CD14-positive monocyte (primary cell): Measurements from ENCODE around the gene ANKRD60. TPM values are rescaled to one million over a fixed set of nuclear protein-coding genes. Genes with fewer than 3 reads are reported as not detected.

Experiments
- DNase-seq, 3 donors: peaks; one replicate each; pipeline ENCODE4 v3.0.0-alpha.2; 2011 to 2022
- H2AFZ ChIP-seq: 2 replicates; pipeline ENCODE4 v1.6.0; 2012; ENCODE audit warnings: mild to moderate bottlenecking, low read depth, low read length, inconsistent platforms; ENCODE audit not compliant: insufficient read depth, poor library complexity, severe bottlenecking
- H3K27ac ChIP-seq, 2 donors: 1 replicate in 1 of 2; 2 replicates in 1 of 2; pipeline ENCODE4 v1.5.1; 2012 to 2013; ENCODE audit warnings: low read length in 2 of 2, control low read depth in 1 of 2, inconsistent platforms in 1 of 2, low read depth in 1 of 2, mild to moderate bottlenecking in 1 of 2
- H3K27me3 ChIP-seq, 2 donors: one replicate each; pipeline versions ENCODE4 v1.6.0 to v1.6.1; 2011 to 2013; ENCODE audit warnings: low read length in 2 of 2; ENCODE audit not compliant: control insufficient read depth in 2 of 2, insufficient read depth in 2 of 2
- H3K36me3 ChIP-seq, 2 donors: replicated peaks in 1 of 2; 1 replicate in 1 of 2; 2 replicates in 1 of 2; pipeline versions ENCODE4 v1.5.1 to v1.6.1; 2012 to 2013; ENCODE audit warnings: low read length in 2 of 2, control low read depth in 1 of 2, inconsistent platforms in 1 of 2, mild to moderate bottlenecking in 1 of 2; ENCODE audit not compliant: insufficient read depth in 2 of 2, control insufficient read depth in 1 of 2
- H3K4me1 ChIP-seq, 2 donors: 1 replicate in 1 of 2; 2 replicates in 1 of 2; pipeline versions ENCODE4 v1.5.1 to v1.6.1; 2012 to 2013; ENCODE audit warnings: low read length in 2 of 2, control low read depth in 1 of 2, inconsistent platforms in 1 of 2, mild to moderate bottlenecking in 1 of 2, moderate library complexity in 1 of 2; ENCODE audit not compliant: insufficient read depth in 2 of 2, control insufficient read depth in 1 of 2
- H3K4me2 ChIP-seq: replicated peaks from 2 replicates; pipeline ENCODE3; 2012; ENCODE audit warnings: low read length, moderate library complexity, mild to moderate bottlenecking; ENCODE audit not compliant: poor library complexity, severe bottlenecking; ENCODE audit errors: extremely low read depth
- H3K4me3 ChIP-seq, 3 experiments: fragments of 200-600 bp in 1 of 3; sonication (generic) in 1 of 3; replicated peaks in 1 of 3; 1 replicate in 2 of 3; 2 replicates in 1 of 3; pipeline ENCODE4 v1.5.1; 2011 to 2013; ENCODE audit warnings: low read length in 3 of 3, mild to moderate bottlenecking in 3 of 3, control low read depth in 2 of 3, low read depth in 2 of 3, inconsistent platforms in 1 of 3, moderate library complexity in 1 of 3
- H3K79me2 ChIP-seq: 2 replicates; pipeline ENCODE4 v1.6.0; 2012; ENCODE audit warnings: mild to moderate bottlenecking, control low read depth, inconsistent platforms, low read length, moderate library complexity; ENCODE audit not compliant: insufficient read depth
- H3K9ac ChIP-seq: 2 replicates; pipeline ENCODE4 v1.6.0; 2017; ENCODE audit warnings: low read length, mild to moderate bottlenecking; ENCODE audit not compliant: insufficient read depth, poor library complexity, severe bottlenecking
- H3K9me3 ChIP-seq, 2 donors: replicated peaks in 1 of 2; 1 replicate in 1 of 2; 2 replicates in 1 of 2; pipeline versions ENCODE4 v1.5.1 to v1.6.1; 2012 to 2013; ENCODE audit warnings: low read length in 2 of 2, control low read depth in 1 of 2; ENCODE audit not compliant: control insufficient read depth in 1 of 2, insufficient read depth in 1 of 2
- H4K20me1 ChIP-seq: 2 replicates; pipeline ENCODE4 v1.6.0; 2012; ENCODE audit warnings: mild to moderate bottlenecking, low read length, control low read depth, moderate library complexity; ENCODE audit not compliant: insufficient read depth
- H3K27ac Mint-ChIP-seq, 7 donors: one replicate each; pipeline ENCODE4 v1.8.0; 2020; ENCODE audit warnings: mild to moderate bottlenecking in 7 of 7, mixed read lengths in 7 of 7, moderate library complexity in 6 of 7, inconsistent platforms in 2 of 7
- H3K27me3 Mint-ChIP-seq, 3 donors: one replicate each; pipeline ENCODE4 v1.8.0; 2021 to 2022; ENCODE audit warnings: low read depth in 3 of 3, mild to moderate bottlenecking in 3 of 3, mixed read lengths in 3 of 3, moderate library complexity in 3 of 3, inconsistent platforms in 1 of 3
- H3K36me3 Mint-ChIP-seq, 2 donors: one replicate each; pipeline ENCODE4 v1.8.0; 2020; ENCODE audit warnings: mixed read lengths in 2 of 2, inconsistent platforms in 1 of 2, mild to moderate bottlenecking in 1 of 2
- H3K4me1 Mint-ChIP-seq: one replicate; pipeline ENCODE4 v1.8.0; 2020; ENCODE audit warnings: mild to moderate bottlenecking, mixed read lengths
- H3K4me3 Mint-ChIP-seq, 2 donors: one replicate each; pipeline ENCODE4 v1.8.0; 2020; ENCODE audit warnings: mild to moderate bottlenecking in 2 of 2, mixed read lengths in 2 of 2, moderate library complexity in 1 of 2
- H3K9me3 Mint-ChIP-seq, 7 donors: one replicate each; pipeline ENCODE4 v1.8.0; 2020 to 2022; ENCODE audit warnings: mixed read lengths in 7 of 7, mild to moderate bottlenecking in 6 of 7, moderate library complexity in 6 of 7, inconsistent platforms in 2 of 7
- WGBS: methylation state at CpG from one replicate; pipeline ENCODE4 v1.1.5; 2013; ENCODE audit warnings: missing lambda C conversion rate; ENCODE audit not compliant: insufficient coverage; 5-methylcytosine and 5-hydroxymethylcytosine counted together
- intact Hi-C, 2 donors: fragments of 100-400 bp; cut with micrococcal nuclease; formaldehyde crosslinking; loops; one replicate each; pipeline versions ENCODE4 v1.15.0 to v1.15.1; 2023
- polyA plus RNA-seq, 3 donors: library from polyadenylated mRNA; depleted of rRNA in 1 of 3; unstranded in 2 of 3; stranded (reverse) in 1 of 3; fragments of 300-500 nt in 2 of 3; fragments of >200 nt in 1 of 3; fragmentation: Illumina TruSeq in 2 of 3; gene quantifications; 1 replicate in 2 of 3; 2 replicates in 1 of 3; pipeline ENCODE4 v1.2.3, GENCODE V29; 2012 to 2021
- TF ChIP-seq, protein P1 (sequence below): fragments of 200-600 bp; IDR thresholded peaks from one replicate; pipeline ENCODE4 v1.8.0; 2022; ENCODE audit warnings: antibody characterized with exemption, mild to moderate bottlenecking

The ANKRD60 gene
- polyA plus RNA-seq, 3 donors: not detected

DNA sequence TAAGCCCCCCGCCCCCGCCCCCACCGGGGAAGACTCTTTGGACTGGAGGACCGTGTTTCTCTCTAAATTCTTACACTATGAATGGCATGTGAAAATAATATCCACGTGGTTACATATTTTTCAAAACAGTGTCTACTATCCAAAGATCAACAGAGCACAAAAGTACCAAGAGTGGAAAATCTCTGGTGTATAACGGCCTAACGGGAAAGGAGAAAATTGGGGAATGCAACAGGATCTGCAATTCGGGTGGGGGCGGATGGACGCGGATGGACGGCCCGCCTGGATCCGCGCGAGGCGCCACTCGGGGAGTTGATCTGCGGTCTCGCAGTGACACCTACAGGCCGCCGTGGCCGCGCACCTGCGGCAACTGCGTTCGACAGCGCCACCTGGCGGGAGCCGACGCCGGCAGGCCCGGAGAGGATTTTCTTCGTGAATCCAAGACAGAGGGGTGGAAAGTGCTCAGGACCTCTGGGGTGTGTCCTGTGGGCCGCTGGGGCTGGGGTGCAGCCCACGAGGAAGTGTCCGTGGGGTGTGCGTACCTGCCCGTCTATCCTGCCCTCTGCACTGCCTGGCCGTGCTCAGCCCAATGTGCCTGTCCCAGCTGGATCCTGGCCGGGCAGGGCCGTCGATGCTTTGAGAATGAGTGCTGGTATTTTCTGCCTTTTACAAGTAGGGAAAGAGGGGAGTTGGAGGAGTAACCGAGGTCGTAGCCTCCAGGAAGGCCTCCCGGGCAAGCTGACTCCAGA lies 18.6 kb downstream of the ANKRD60 start:
- peaks cover 9% of the 10 kb centered on the region for H3K4me1 Mint-ChIP-seq

DNA sequence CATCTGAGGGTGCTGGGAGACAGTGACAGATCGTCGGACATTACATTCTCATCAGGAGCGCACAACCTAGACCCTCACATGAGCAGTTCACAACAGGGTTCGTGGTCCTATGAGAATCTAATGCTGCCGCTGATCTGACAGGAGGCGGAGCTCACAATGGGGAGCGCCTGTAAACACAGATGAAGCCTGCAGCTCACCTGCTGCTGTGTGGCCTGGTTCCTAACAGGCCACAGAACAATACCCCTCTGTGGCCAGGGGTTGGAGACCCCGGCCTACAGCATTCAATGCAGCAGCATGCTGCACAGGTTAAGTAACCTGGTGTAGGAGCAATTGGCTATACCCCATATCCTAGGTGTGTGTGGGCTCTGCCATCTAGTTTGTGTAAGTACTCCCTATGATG lies 19.5 kb downstream of the ANKRD60 start:
- no peak overlapping the region for H3K4me3 Mint-ChIP-seq
- Histone ChIP-seq H3K4me3 (no peak overlapping the region), H4K20me1 (no peaks in the 10 kb centered on the region), H3K4me2 (no peak overlapping the region), H3K36me3 (no peaks in the 10 kb centered on the region), H3K9ac (peak overlapping the region; percentile 24), H3K27ac (no peak overlapping the region), H3K4me1 (no peaks in the 10 kb centered on the region), H2AFZ (no peak overlapping the region), H3K79me2 (no peaks in the 10 kb centered on the region), H3K27me3 (no peaks in the 10 kb centered on the region), H3K9me3 (no peaks in the 10 kb centered on the region)
- peaks cover 0 to 2% (median 0%) of the 10 kb centered on the region in 7 donors for H3K9me3 Mint-ChIP-seq
- H3K27ac Mint-ChIP-seq: no peak overlapping the region
- peaks cover 16 to 20% (median 18%) of the 10 kb centered on the region in 3 donors for H3K27me3 Mint-ChIP-seq
- H3K4me1 Mint-ChIP-seq: peaks cover 9% of the 10 kb centered on the region
- WGBS: 86% methylated on average over 5 of the region's 8 CpGs
- TF ChIP-seq, protein P1, sequence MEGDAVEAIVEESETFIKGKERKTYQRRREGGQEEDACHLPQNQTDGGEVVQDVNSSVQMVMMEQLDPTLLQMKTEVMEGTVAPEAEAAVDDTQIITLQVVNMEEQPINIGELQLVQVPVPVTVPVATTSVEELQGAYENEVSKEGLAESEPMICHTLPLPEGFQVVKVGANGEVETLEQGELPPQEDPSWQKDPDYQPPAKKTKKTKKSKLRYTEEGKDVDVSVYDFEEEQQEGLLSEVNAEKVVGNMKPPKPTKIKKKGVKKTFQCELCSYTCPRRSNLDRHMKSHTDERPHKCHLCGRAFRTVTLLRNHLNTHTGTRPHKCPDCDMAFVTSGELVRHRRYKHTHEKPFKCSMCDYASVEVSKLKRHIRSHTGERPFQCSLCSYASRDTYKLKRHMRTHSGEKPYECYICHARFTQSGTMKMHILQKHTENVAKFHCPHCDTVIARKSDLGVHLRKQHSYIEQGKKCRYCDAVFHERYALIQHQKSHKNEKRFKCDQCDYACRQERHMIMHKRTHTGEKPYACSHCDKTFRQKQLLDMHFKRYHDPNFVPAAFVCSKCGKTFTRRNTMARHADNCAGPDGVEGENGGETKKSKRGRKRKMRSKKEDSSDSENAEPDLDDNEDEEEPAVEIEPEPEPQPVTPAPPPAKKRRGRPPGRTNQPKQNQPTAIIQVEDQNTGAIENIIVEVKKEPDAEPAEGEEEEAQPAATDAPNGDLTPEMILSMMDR: no peak
- intact Hi-C loops: loop anchor here (1.0 to 2.0 kb wide), 2 partner anchors 612 kb away; no protein-coding TSS in a partner anchor
- H3K36me3 Mint-ChIP-seq: no peaks in the 10 kb centered on the region
- no peak for DNase-seq

More for the DNA sequence above, 18.6 kb downstream of the ANKRD60 start:
- WGBS: 1% methylated on average over 35 of the region's 46 CpGs
- Histone ChIP-seq H3K27me3 (no peaks in the 10 kb centered on the region), H3K4me2 (no peak overlapping the region), H3K9ac (peak overlapping the region; percentile 24), H3K27ac (no peak overlapping the region), H2AFZ (no peak overlapping the region), H3K36me3 (no peaks in the 10 kb centered on the region), H4K20me1 (no peaks in the 10 kb centered on the region), H3K79me2 (no peaks in the 10 kb centered on the region), H3K4me3 (no peak overlapping the region), H3K9me3 (no peaks in the 10 kb centered on the region), H3K4me1 (no peaks in the 10 kb centered on the region)
- H3K27me3 Mint-ChIP-seq: peaks cover 16 to 18% (median 16%) of the 10 kb centered on the region in 3 donors
- peak; percentile 69 to 78 (median 71) for DNase-seq
- peak overlapping the region in 1 of 7 donors; percentile 6 for H3K27ac Mint-ChIP-seq
- no peaks in the 10 kb centered on the region for H3K36me3 Mint-ChIP-seq
- peak overlapping the region in 1 of 2 donors; percentile 46 for H3K4me3 Mint-ChIP-seq
- TF ChIP-seq, protein P1: peak; percentile 100
- intact Hi-C loops: loop anchor here (1.0 to 5.0 kb wide), 4 partner anchors 613 to 698 kb away; no protein-coding TSS in a partner anchor
- H3K9me3 Mint-ChIP-seq: peaks cover 0 to 2% (median 0%) of the 10 kb centered on the region in 7 donors
